SK-N-SH (cell line): ENCODE results near the gene OGFR. TPM values are rescaled to one million over a fixed set of nuclear protein-coding genes. Genes with fewer than 3 reads are reported as not detected.

Experiments used
- CTCF ChIA-PET: fragments of 300-600, 350-600 bp; formaldehyde crosslinking; extraction: SDS; loops from one replicate; lab custom pipeline; 2021; lab: Yijun Ruan, JAX
- POLR2A ChIA-PET: fragments of 350-600 bp; sonication (Branson Sonifier 250); formaldehyde crosslinking; extraction: SDS; loops from one replicate; lab custom pipeline; 2020; ENCODE audit warnings: antibody characterized with exemption, inconsistent platforms; lab: Yijun Ruan, JAX
- DNase-seq: peaks from one replicate; pipeline ENCODE4 v3.0.0; 2012
- H2AFZ ChIP-seq: fragments of 200-600 bp; sonication (generic); 2 replicates; pipeline ENCODE4 v1.8.1; 2016; ENCODE audit warnings: antibody characterized with exemption, mild to moderate bottlenecking, low read depth
- H3F3A ChIP-seq: fragments of 200-600 bp; sonication (generic); replicated peaks from 2 replicates; pipeline ENCODE3; 2016; ENCODE audit warnings: antibody characterized with exemption, mild to moderate bottlenecking; ENCODE audit not compliant: insufficient read depth
- H3K27ac ChIP-seq, 2 experiments: fragments of 200-500 bp in 1 of 2; fragments of 200-600 bp in 1 of 2; sonication (Bioruptor generic) in 1 of 2; sonication (generic), shearing (Covaris generic) in 1 of 2; 2 replicates each; pipeline versions ENCODE4 v1.5.1 to v1.6.1; 2014 to 2016; ENCODE audit warnings: low read depth in 2 of 2, inconsistent platforms in 1 of 2, low read length in 1 of 2, mild to moderate bottlenecking in 1 of 2, mixed read lengths in 1 of 2
- H3K27me3 ChIP-seq: fragments of 200-600 bp; sonication (generic), shearing (Covaris generic); 2 replicates; pipeline ENCODE4 v1.6.1; 2016; ENCODE audit warnings: mixed run types; ENCODE audit not compliant: insufficient read depth
- H3K36me3 ChIP-seq, 2 experiments: fragments of 200-500 bp in 1 of 2; fragments of 200-600 bp in 1 of 2; sonication (Bioruptor generic) in 1 of 2; sonication (generic) in 1 of 2; replicated peaks in 1 of 2; 2 replicates each; pipeline versions ENCODE3 to v1.5.1; 2014 to 2016; ENCODE audit warnings: low read length in 1 of 2, mild to moderate bottlenecking in 1 of 2; ENCODE audit not compliant: insufficient read depth in 2 of 2, control insufficient read depth in 1 of 2
- H3K4me1 ChIP-seq, 2 experiments: fragments of 200-500 bp in 1 of 2; fragments of 200-600 bp in 1 of 2; sonication (Bioruptor generic) in 1 of 2; sonication (generic), shearing (Covaris generic) in 1 of 2; 2 replicates each; pipeline versions ENCODE4 v1.5.1 to v1.6.1; 2014 to 2016; ENCODE audit warnings: low read depth in 1 of 2, low read length in 1 of 2, mixed run types in 1 of 2; ENCODE audit not compliant: insufficient read depth in 2 of 2, control insufficient read depth in 1 of 2
- H3K4me2 ChIP-seq: fragments of 200-600 bp; sonication (generic), shearing (Covaris generic); 2 replicates; pipeline ENCODE4 v1.6.1; 2017; ENCODE audit warnings: mixed run types
- H3K4me3 ChIP-seq, 2 experiments: fragments of 200-500 bp in 1 of 2; fragments of 200-600 bp in 1 of 2; sonication (Bioruptor generic) in 1 of 2; sonication (generic), shearing (Covaris generic) in 1 of 2; 2 replicates each; pipeline versions ENCODE4 v1.5.1 to v1.8.1; 2014 to 2016; ENCODE audit warnings: low read depth in 2 of 2, inconsistent platforms in 1 of 2, low read length in 1 of 2, mild to moderate bottlenecking in 1 of 2, mixed read lengths in 1 of 2, moderate library complexity in 1 of 2
- H3K79me2 ChIP-seq: fragments of 200-600 bp; sonication (generic); 2 replicates; pipeline ENCODE4 v1.8.1; 2017; ENCODE audit warnings: mild to moderate bottlenecking; ENCODE audit not compliant: insufficient read depth
- H3K9ac ChIP-seq: fragments of 200-600 bp; sonication (generic); 2 replicates; pipeline ENCODE4 v1.6.1; 2017; ENCODE audit warnings: mixed run types
- H3K9me2 ChIP-seq: fragments of 200-600 bp; sonication (generic); 2 replicates; pipeline ENCODE4 v1.6.1; 2017; ENCODE audit warnings: mixed run types
- H3K9me3 ChIP-seq: fragments of 200-600 bp; sonication (generic); 2 replicates; pipeline ENCODE4 v1.6.1; 2017; ENCODE audit warnings: mixed run types, mild to moderate bottlenecking, moderate library complexity
- H4K20me1 ChIP-seq: fragments of 200-600 bp; sonication (generic); 2 replicates; pipeline ENCODE4 v1.6.1; 2017; ENCODE audit warnings: mild to moderate bottlenecking, mixed run types; ENCODE audit not compliant: insufficient read depth
- CHD2 ChIP-seq: fragments of 150-350 bp; IDR thresholded peaks from 2 replicates; pipeline ENCODE4 v1.6.1; 2018; ENCODE audit warnings: low read length; ENCODE audit not compliant: partially characterized antibody
- ELF1 ChIP-seq: IDR thresholded peaks from 2 replicates; pipeline ENCODE4 v1.4.0; 2012
- EZH2phosphoT487 ChIP-seq: fragments of 200-600 bp; sonication (generic); IDR thresholded peaks from 2 replicates; pipeline ENCODE4 v1.6.1; 2017; ENCODE audit warnings: low read depth, mixed run types, mild to moderate bottlenecking, antibody characterized with exemption, moderate library complexity, borderline replicate concordance
- FOXM1 ChIP-seq: IDR thresholded peaks from 2 replicates; pipeline ENCODE4 v1.4.0; 2012; ENCODE audit warnings: low read depth, mild to moderate bottlenecking
- MAX ChIP-seq: IDR thresholded peaks from 2 replicates; pipeline ENCODE4 v1.4.0; 2012; ENCODE audit warnings: low read depth
- MXI1 ChIP-seq: IDR thresholded peaks from 2 replicates; pipeline ENCODE4 v1.6.1; 2012; ENCODE audit warnings: mild to moderate bottlenecking, low read depth, low read length, improper control_type of control experiment
- POLR2AphosphoS5 ChIP-seq: IDR thresholded peaks from 2 replicates; pipeline ENCODE4 v1.6.1; 2012; ENCODE audit warnings: low read depth, low read length
- RCOR1 ChIP-seq: fragments of 150-350 bp; IDR thresholded peaks from 2 replicates; pipeline ENCODE4 v1.6.1; 2017; ENCODE audit warnings: antibody characterized with exemption, low read length
- TAF1 ChIP-seq: IDR thresholded peaks from 2 replicates; pipeline ENCODE4 v1.6.1; 2012; ENCODE audit warnings: low read depth, mild to moderate bottlenecking, low read length, moderate library complexity, borderline replicate concordance
- ZBTB33 ChIP-seq: IDR thresholded peaks from 2 replicates; pipeline ENCODE4 v1.4.0; 2012; ENCODE audit warnings: low read depth, borderline replicate concordance
- WGBS: methylation state at CpG from one replicate; pipeline ENCODE4 v1.1.6; 2017; ENCODE audit warnings: low lambda C conversion rate; 5-methylcytosine and 5-hydroxymethylcytosine counted together
- polyA plus RNA-seq, 3 experiments: library from polyadenylated mRNA; depleted of rRNA; stranded (reverse); fragments of >200 nt; gene quantifications; 2 replicates each; pipeline ENCODE4 v1.2.3, GENCODE V29; 2012

OGFR gene
- polyA plus RNA-seq, 1 of the 3 experiments (the other 2 are of a cell fraction) = 60.8 TPM

GRCh38 chr20:62762801-62763368 lies 41.8 kb upstream of the OGFR start:
- Histone ChIP-seq H3F3A (no peaks in the 10 kb centered on the region), H3K79me2 (no peaks in the 10 kb centered on the region), H3K27me3 (no peaks in the 10 kb centered on the region), H3K4me1 (peaks cover 0 to 5% of the 10 kb centered on the region in 2 experiments; a peak in 2 of 4 replicates), H3K4me3 (no peak overlapping the region), H3K9ac (no peak overlapping the region), H3K27ac (no peak overlapping the region), H3K9me2 (no peaks in the 10 kb centered on the region), H3K36me3 (no peaks in the 10 kb centered on the region), H3K9me3 (no peaks in the 10 kb centered on the region), H4K20me1 (no peaks in the 10 kb centered on the region), H3K4me2 (no peak overlapping the region), H2AFZ (no peak overlapping the region)
- CTCF ChIA-PET = interaction anchor here (0.6 to 1.9 kb wide), 5 partner anchors 28 to 1189 kb away, joined by 3 to 4 read pairs (median 4); no protein-coding TSS in a partner anchor
- POLR2A ChIA-PET = no interaction called here
- TF ChIP-seq EZH2phosphoT487 = no peak
- 72% methylated on average over 8 of the region's 16 CpGs for WGBS
- DNase-seq = no peak

- Histone ChIP-seq H3K79me2 (no peaks in the 10 kb centered on the region), H3K9me2 (no peaks in the 10 kb centered on the region), H3K4me2 (no peak overlapping the region), H3K9ac (no peak overlapping the region), H3K36me3 (no peaks in the 10 kb centered on the region), H3K4me1 (peaks cover 0 to 11% of the 10 kb centered on the region in 2 experiments; a peak in 2 of 4 replicates), H4K20me1 (no peaks in the 10 kb centered on the region), H2AFZ (no peak overlapping the region), H3F3A (no peaks in the 10 kb centered on the region), H3K27me3 (no peaks in the 10 kb centered on the region), H3K27ac (no peak overlapping the region), H3K4me3 (no peak overlapping the region), H3K9me3 (no peaks in the 10 kb centered on the region)
- ChIA-PET CTCF (interaction anchor here (0.9 to 1.9 kb wide), 4 partner anchors 28 to 264 kb away, joined by 3 to 4 read pairs (median 4); no protein-coding TSS in a partner anchor), POLR2A (no interaction called here)
- 89% methylated on average over 4 of the region's 4 CpGs for WGBS
- TF ChIP-seq MAX (no peak), ELF1 (no peak), MXI1 (no peak), CHD2 (no peak), FOXM1 (no peak), RCOR1 (no peak), ZBTB33 (no peak), POLR2AphosphoS5 (no peak), TAF1 (no peak)
- no peak for DNase-seq
Observed at GRCh38 chr20:62763404-62763803, 41.2 kb upstream of the OGFR start.
